ENCODE measurements around the gene SPINK5. TPM values are rescaled to one million over a fixed set of nuclear protein-coding genes. Genes with fewer than 3 reads are reported as not detected.

SPINK5 gene
- total RNA-seq: not detected in 2 replicates

GRCh38 chr5:148063861-148064260, at the start of gene SPINK5:
Gene SPINK5 (plus strand): TSS chr5:148063980. CDS start chr5:148064045, 65 bp downstream.

GRCh38 chr5:148168246-148168645, 104.5 kb downstream of the SPINK5 start, which contains the start of gene SPINK14:
Gene SPINK14 (plus strand): TSS chr5:148168546. CDS start chr5:148169733, 1,187 bp downstream.

Other genes starting within 250 kb of the SPINK5 start
- 0.66 and 1.3 TPM in 2 replicates for gene SPINK1, start 232.3 kb upstream of the SPINK5 start, total RNA-seq
- gene SCGB3A2, start 185.3 kb upstream of the SPINK5 start, total RNA-seq: not detected in 2 replicates
- gene C5orf46, start 157.4 kb upstream of the SPINK5 start, total RNA-seq: 12.3 and 16.7 TPM in 2 replicates
- not detected in 2 replicates for gene SPINK14, start 104.6 kb downstream of the SPINK5 start, total RNA-seq
- gene SPINK6, start 139.1 kb downstream of the SPINK5 start, total RNA-seq: not detected in 2 replicates
- not detected in 2 replicates for gene MARCOL, start 174.5 kb downstream of the SPINK5 start, total RNA-seq
- not detected in 2 replicates for gene SPINK13, start 204.8 kb downstream of the SPINK5 start, total RNA-seq
- not detected in 2 replicates for gene SPINK7, start 248.4 kb downstream of the SPINK5 start, total RNA-seq